HEK293 (cell line): Measurements from ENCODE around the gene DOK6.

Source experiments
- CTCF ChIA-PET: fragments of 350-600 bp; formaldehyde crosslinking; extraction: SDS; loops from one replicate; lab custom pipeline; 2021; ENCODE audit warnings: antibody characterized with exemption; lab: Yijun Ruan, JAX
- POLR2A ChIA-PET: fragments of 300-600 bp; formaldehyde crosslinking; extraction: SDS; loops from one replicate; lab custom pipeline; 2020; ENCODE audit warnings: antibody characterized with exemption, inconsistent platforms; lab: Yijun Ruan, JAX
- H3K27ac ChIP-seq: fragments of 200-500 bp; sonication (Bioruptor generic); 2 replicates; pipeline ENCODE4 v1.5.1; 2014; ENCODE audit warnings: low read depth, low read length, control low read depth, inconsistent platforms; ENCODE audit errors: extremely low read depth
- H3K36me3 ChIP-seq, 2 experiments: fragments of 200-500 bp in 1 of 2; sonication (Bioruptor generic) in 1 of 2; 1 replicate in 1 of 2; 2 replicates in 1 of 2; pipeline ENCODE4 v1.5.1; 2014 to 2017; ENCODE audit warnings: inconsistent platforms in 2 of 2, low read length in 2 of 2; ENCODE audit not compliant: control insufficient read depth in 2 of 2, insufficient read depth in 1 of 2
- H3K4me1 ChIP-seq: fragments of 200-500 bp; sonication (Bioruptor generic); 2 replicates; pipeline ENCODE4 v1.5.1; 2014; ENCODE audit warnings: mild to moderate bottlenecking, low read length, inconsistent platforms; ENCODE audit not compliant: control insufficient read depth, insufficient read depth
- H3K4me3 ChIP-seq: 2 replicates; pipeline ENCODE4 v1.5.1; 2011; ENCODE audit warnings: low read depth, mild to moderate bottlenecking, control low read depth, low read length, moderate library complexity
- H3K9me3 ChIP-seq: fragments of 200-500 bp; sonication (Bioruptor generic); 2 replicates; pipeline ENCODE4 v1.5.1; 2014; ENCODE audit warnings: low read depth, low read length, inconsistent platforms; ENCODE audit not compliant: control insufficient read depth, insufficient read depth
- AEBP2 ChIP-seq: fragments of 450-650 bp; formaldehyde crosslinking; IDR thresholded peaks from 2 replicates; pipeline ENCODE4 v1.5.1; 2016; ENCODE audit warnings: missing biosample characterization, missing genetic modification characterization, borderline replicate concordance
- BCL11A ChIP-seq: fragments of 450-650 bp; formaldehyde crosslinking; IDR thresholded peaks from 2 replicates; pipeline ENCODE4 v1.5.1; 2016; ENCODE audit warnings: low read depth, missing biosample characterization, missing genetic modification characterization
- FEZF1 ChIP-seq: fragments of 450-650 bp; formaldehyde crosslinking; IDR thresholded peaks from 2 replicates; pipeline ENCODE4 v1.5.1; 2016; ENCODE audit warnings: missing biosample characterization, missing genetic modification characterization
- GLI4 ChIP-seq: fragments of 450-650 bp; formaldehyde crosslinking; IDR thresholded peaks from 2 replicates; pipeline ENCODE4 v1.5.1; 2016; ENCODE audit warnings: missing biosample characterization, missing genetic modification characterization
- GLIS2 ChIP-seq: fragments of 450-650 bp; formaldehyde crosslinking; IDR thresholded peaks from 2 replicates; pipeline ENCODE4 v1.5.1; 2016; ENCODE audit warnings: missing biosample characterization, missing genetic modification characterization
- KLF8 ChIP-seq: fragments of 450-650 bp; formaldehyde crosslinking; IDR thresholded peaks from 2 replicates; pipeline ENCODE4 v1.5.1; 2016; ENCODE audit warnings: missing biosample characterization, missing genetic modification characterization
- OSR2 ChIP-seq: fragments of 450-650 bp; formaldehyde crosslinking; IDR thresholded peaks from 2 replicates; pipeline ENCODE4 v1.5.1; 2016; ENCODE audit warnings: missing biosample characterization, missing genetic modification characterization
- PRDM10 ChIP-seq: fragments of 450-650 bp; formaldehyde crosslinking; IDR thresholded peaks from 2 replicates; pipeline ENCODE4 v1.5.1; 2016; ENCODE audit warnings: missing biosample characterization, missing genetic modification characterization
- YY1 ChIP-seq: fragments of 450-650 bp; formaldehyde crosslinking; IDR thresholded peaks from 2 replicates; pipeline ENCODE4 v1.5.1; 2018; ENCODE audit warnings: missing biosample characterization, missing genetic modification characterization
- ZBTB10 ChIP-seq: fragments of 450-650 bp; formaldehyde crosslinking; IDR thresholded peaks from 2 replicates; pipeline ENCODE4 v1.5.1; 2016; ENCODE audit warnings: missing biosample characterization, missing genetic modification characterization
- ZBTB48 ChIP-seq: fragments of 450-650 bp; formaldehyde crosslinking; IDR thresholded peaks from 2 replicates; pipeline ENCODE4 v1.5.1; 2016; ENCODE audit warnings: missing biosample characterization, missing genetic modification characterization
- ZNF140 ChIP-seq: fragments of 450-650 bp; formaldehyde crosslinking; IDR thresholded peaks from 2 replicates; pipeline ENCODE4 v1.5.1; 2016; ENCODE audit warnings: missing biosample characterization, missing genetic modification characterization
- ZNF211 ChIP-seq: fragments of 450-650 bp; formaldehyde crosslinking; IDR thresholded peaks from 2 replicates; pipeline ENCODE4 v1.5.1; 2016; ENCODE audit warnings: low read depth, missing biosample characterization, missing genetic modification characterization
- ZNF24 ChIP-seq: fragments of 450-650 bp; formaldehyde crosslinking; IDR thresholded peaks from 2 replicates; pipeline ENCODE4 v1.5.1; 2016; ENCODE audit warnings: missing biosample characterization, missing genetic modification characterization
- ZNF280C ChIP-seq: fragments of 450-650 bp; formaldehyde crosslinking; IDR thresholded peaks from 2 replicates; pipeline ENCODE4 v1.5.1; 2016; ENCODE audit warnings: missing biosample characterization, missing genetic modification characterization
- ZNF416 ChIP-seq: fragments of 450-650 bp; formaldehyde crosslinking; IDR thresholded peaks from 2 replicates; pipeline ENCODE4 v1.5.1; 2016; ENCODE audit warnings: missing biosample characterization, missing genetic modification characterization
- ZNF426 ChIP-seq: fragments of 450-650 bp; formaldehyde crosslinking; IDR thresholded peaks from 2 replicates; pipeline ENCODE4 v1.5.1; 2017; ENCODE audit warnings: missing biosample characterization, missing genetic modification characterization, mild to moderate bottlenecking, inconsistent platforms, moderate library complexity
- ZNF449 ChIP-seq: fragments of 450-650 bp; formaldehyde crosslinking; IDR thresholded peaks from 2 replicates; pipeline ENCODE4 v1.5.1; 2017; ENCODE audit warnings: missing biosample characterization, mild to moderate bottlenecking, missing genetic modification characterization, moderate library complexity
- ZNF501 ChIP-seq: fragments of 450-650 bp; formaldehyde crosslinking; IDR thresholded peaks from 2 replicates; pipeline ENCODE4 v1.5.1; 2016; ENCODE audit warnings: missing biosample characterization, missing genetic modification characterization
- ZNF596 ChIP-seq: fragments of 450-650 bp; IDR thresholded peaks from 2 replicates; pipeline ENCODE4 v1.5.0; 2018; ENCODE audit warnings: missing biosample characterization, mild to moderate bottlenecking, missing genetic modification characterization, moderate library complexity
- ZNF624 ChIP-seq: fragments of 450-650 bp; formaldehyde crosslinking; IDR thresholded peaks from 2 replicates; pipeline ENCODE4 v1.5.1; 2017; ENCODE audit warnings: missing biosample characterization, missing genetic modification characterization
- ZNF654 ChIP-seq: fragments of 450-650 bp; formaldehyde crosslinking; IDR thresholded peaks from 2 replicates; pipeline ENCODE4 v1.5.1; 2016; ENCODE audit warnings: low read depth, missing biosample characterization, missing genetic modification characterization
- ZNF670 ChIP-seq: fragments of 450-650 bp; formaldehyde crosslinking; IDR thresholded peaks from 2 replicates; pipeline ENCODE4 v1.5.1; 2016; ENCODE audit warnings: missing biosample characterization, missing genetic modification characterization, low read depth
- ZNF707 ChIP-seq: fragments of 450-650 bp; formaldehyde crosslinking; IDR thresholded peaks from 2 replicates; pipeline ENCODE4 v1.5.1; 2016; ENCODE audit warnings: missing biosample characterization, missing genetic modification characterization
- ZNF776 ChIP-seq: fragments of 450-650 bp; formaldehyde crosslinking; IDR thresholded peaks from 2 replicates; pipeline ENCODE4 v1.5.0; 2017; ENCODE audit warnings: missing biosample characterization, missing genetic modification characterization, borderline replicate concordance

Gene DOK6

GRCh38 chr18:69539404-69539803 is 138.7 kb downstream of the DOK6 start:
- H3K4me3 ChIP-seq, result no peak overlapping the region
- no peaks in the 10 kb centered on the region for H3K36me3 ChIP-seq
- H3K9me3 ChIP-seq, result no peaks in the 10 kb centered on the region
- no peak overlapping the region for H3K27ac ChIP-seq
- TF ChIP-seq ZNF624, result no peak
- no peak for TF ChIP-seq ZNF776 (tag by site-specific recombination)
- TF ChIP-seq BCL11A (tag by site-specific recombination), result no peak
- no peak for TF ChIP-seq ZNF211 (tag by site-specific recombination)
- TF ChIP-seq ZNF654 (tag by site-specific recombination), result no peak
- TF ChIP-seq ZNF426 (tag by site-specific recombination), result no peak
- no peak for TF ChIP-seq YY1
- TF ChIP-seq FEZF1, result no peak
- no peak for TF ChIP-seq PRDM10 (tag by site-specific recombination)
- no peak for TF ChIP-seq ZBTB10 (tag by site-specific recombination)
- no peak for TF ChIP-seq GLIS2 (tag by site-specific recombination)
- no peak for TF ChIP-seq ZNF596
- ChIA-PET CTCF (no interaction called here), POLR2A (no interaction called here)
- no peaks in the 10 kb centered on the region for H3K4me1 ChIP-seq

GRCh38 chr18:69556228-69556627 is 155.5 kb downstream of the DOK6 start:
- no peak overlapping the region for H3K27ac ChIP-seq
- no peaks in the 10 kb centered on the region for H3K36me3 ChIP-seq
- ChIA-PET CTCF (no interaction called here), POLR2A (no interaction called here)
- no peaks in the 10 kb centered on the region for H3K9me3 ChIP-seq
- TF ChIP-seq ZNF449 (tag by site-specific recombination) (no peak), KLF8 (no peak), GLI4 (tag by site-specific recombination) (no peak), ZNF501 (no peak), AEBP2 (tag by site-specific recombination) (no peak), ZNF280C (tag by site-specific recombination) (no peak), ZNF707 (tag by site-specific recombination) (no peak), ZBTB48 (tag by site-specific recombination) (no peak), OSR2 (tag by site-specific recombination) (no peak), ZNF416 (tag by site-specific recombination) (no peak), ZNF670 (no peak), ZNF140 (tag by site-specific recombination) (no peak), ZNF24 (tag by site-specific recombination) (no peak)
- H3K4me1 ChIP-seq, result no peaks in the 10 kb centered on the region
- H3K4me3 ChIP-seq, result no peak overlapping the region
